Neural cell (in vitro differentiated cells): Measurements from ENCODE around the gene SPDYC. TPM values are rescaled to one million over a fixed set of nuclear protein-coding genes. Genes with fewer than 3 reads are reported as not detected.

Experiments used
- H2AFZ ChIP-seq: fragments of 200-600, 300-800 bp; sonication (generic), shearing (Covaris generic); 2 replicates; pipeline ENCODE4 v1.6.0; 2014; ENCODE audit warnings: low read depth, mild to moderate bottlenecking, antibody characterized with exemption, low read length, moderate library complexity
- H3F3A ChIP-seq: fragments of 200-600 bp; shearing (Covaris generic); 2 replicates; pipeline ENCODE4 v1.6.1; 2016; ENCODE audit warnings: mild to moderate bottlenecking, moderate library complexity, mixed read lengths, antibody characterized with exemption, low read length; ENCODE audit not compliant: insufficient read depth, poor library complexity, severe bottlenecking
- H3K27ac ChIP-seq: fragments of 200-600, 300-800 bp; sonication (generic), shearing (Covaris generic); 2 replicates; pipeline ENCODE4 v1.5.1; 2014; ENCODE audit warnings: mild to moderate bottlenecking, low read length, moderate library complexity
- H3K27me3 ChIP-seq: fragments of 300-800, 200-600 bp; sonication (generic), shearing (Covaris generic); 2 replicates; pipeline ENCODE4 v1.6.0; 2014; ENCODE audit warnings: mild to moderate bottlenecking, low read depth, low read length, moderate library complexity; ENCODE audit not compliant: insufficient read depth
- H3K36me3 ChIP-seq: fragments of 300-800, 200-600 bp; sonication (generic), shearing (Covaris generic); 2 replicates; pipeline ENCODE4 v1.5.1; 2014; ENCODE audit warnings: mild to moderate bottlenecking, antibody characterized with exemption, low read length, moderate library complexity; ENCODE audit not compliant: insufficient read depth
- H3K4me2 ChIP-seq: fragments of 300-800, 200-600 bp; sonication (generic), shearing (Covaris generic); 2 replicates; pipeline ENCODE4 v1.6.0; 2014; ENCODE audit warnings: mild to moderate bottlenecking, low read length
- H3K4me3 ChIP-seq: fragments of 300-800, 200-600 bp; sonication (generic), shearing (Covaris generic); 2 replicates; pipeline ENCODE4 v1.5.1; 2014; ENCODE audit warnings: mild to moderate bottlenecking, low read length, moderate library complexity
- H3K79me2 ChIP-seq: fragments of 200-600 bp; shearing (Covaris generic); replicated peaks from 2 replicates; pipeline ENCODE4 v1.6.0; 2014; ENCODE audit warnings: mild to moderate bottlenecking, low read length, moderate library complexity; ENCODE audit not compliant: insufficient read depth
- H3K9ac ChIP-seq: fragments of 300-800, 200-600 bp; sonication (generic), shearing (Covaris generic); 2 replicates; pipeline ENCODE4 v1.6.1; 2016; ENCODE audit warnings: mild to moderate bottlenecking, low read length, mixed read lengths
- H3K9me2 ChIP-seq: fragments of 200-600 bp; shearing (Covaris generic); 2 replicates; pipeline ENCODE4 v1.6.1; 2016; ENCODE audit warnings: mild to moderate bottlenecking, low read length, mixed read lengths; ENCODE audit not compliant: insufficient read depth
- H3K9me3 ChIP-seq: fragments of 200-600, 300-800 bp; sonication (generic), shearing (Covaris generic); 2 replicates; pipeline ENCODE4 v1.6.1; 2016; ENCODE audit warnings: mild to moderate bottlenecking, mixed run types, low read length, moderate library complexity, mixed read lengths
- H4K20me1 ChIP-seq: fragments of 200-600 bp; shearing (Covaris generic); 2 replicates; pipeline ENCODE4 v1.6.1; 2016; ENCODE audit warnings: mild to moderate bottlenecking, mixed run types; ENCODE audit not compliant: insufficient read depth
- CTCF ChIP-seq: fragments of 450-650 bp; IDR thresholded peaks from 2 replicates; pipeline ENCODE4 v1.5.1; 2014; ENCODE audit warnings: antibody characterized with exemption, mild to moderate bottlenecking, moderate library complexity; ENCODE audit not compliant: poor library complexity, severe bottlenecking
- EP300 ChIP-seq: fragments of 450-650 bp; conservative IDR thresholded peaks from 2 replicates; pipeline ENCODE4 v1.6.1; 2014; ENCODE audit warnings: antibody characterized with exemption, mild to moderate bottlenecking, moderate library complexity; ENCODE audit not compliant: poor library complexity, severe bottlenecking
- EZH2 ChIP-seq: fragments of 200-600, 300-800 bp; shearing (Covaris generic), sonication (generic); IDR thresholded peaks from 2 replicates; pipeline ENCODE4 v1.6.1; 2014; ENCODE audit warnings: antibody characterized with exemption, low read length, borderline replicate concordance, mild to moderate bottlenecking; ENCODE audit not compliant: insufficient read depth, poor library complexity, severe bottlenecking
- MXI1 ChIP-seq: fragments of 450-650 bp; conservative IDR thresholded peaks from 2 replicates; pipeline ENCODE4 v1.6.1; 2014; ENCODE audit warnings: antibody characterized with exemption, mild to moderate bottlenecking; ENCODE audit not compliant: poor library complexity, severe bottlenecking
- POLR2AphosphoS5 ChIP-seq: IDR thresholded peaks from 2 replicates; pipeline ENCODE4 v1.6.1; 2012
- RAD21 ChIP-seq: fragments of 450-650 bp; conservative IDR thresholded peaks from 2 replicates; pipeline ENCODE4 v1.6.1; 2014; ENCODE audit warnings: antibody characterized with exemption, mild to moderate bottlenecking, moderate library complexity
- REST ChIP-seq: IDR thresholded peaks from 2 replicates; pipeline ENCODE4 v1.6.1; 2012; ENCODE audit warnings: borderline replicate concordance
- SMC3 ChIP-seq: fragments of 450-650 bp; conservative IDR thresholded peaks from 2 replicates; pipeline ENCODE4 v1.6.1; 2014; ENCODE audit warnings: antibody characterized with exemption, mild to moderate bottlenecking, moderate library complexity; ENCODE audit not compliant: poor library complexity
- TAF1 ChIP-seq: IDR thresholded peaks from 2 replicates; pipeline ENCODE4 v1.6.1; 2012; ENCODE audit warnings: low read depth
- polyA plus RNA-seq: library from polyadenylated mRNA; depleted of rRNA; stranded (reverse); fragments of >200 nt; gene quantifications from 2 replicates; pipeline ENCODE4 v1.2.3, GENCODE V29; 2014

The SPDYC gene
- polyA plus RNA-seq, 1 donor from 2014 or later = not detected

GRCh38 chr11:65211293-65212105 is 41.5 kb downstream of the SPDYC start:
- Histone ChIP-seq H4K20me1 (no peaks in the 10 kb centered on the region), H3K9ac (no peak overlapping the region), H3K36me3 (peaks cover 10% of the 10 kb centered on the region), H3K9me3 (no peaks in the 10 kb centered on the region), H3K9me2 (no peaks in the 10 kb centered on the region), H3K4me2 (no peak overlapping the region), H3K79me2 (no peaks in the 10 kb centered on the region), H3K4me3 (no peak overlapping the region), H3K27me3 (no peaks in the 10 kb centered on the region), H3K27ac (no peak overlapping the region), H3F3A (no peaks in the 10 kb centered on the region), H2AFZ (no peak overlapping the region)
- no peak for TF ChIP-seq RAD21
- TF ChIP-seq SMC3 = no peak
- TF ChIP-seq MXI1 = no peak
- TF ChIP-seq POLR2AphosphoS5 = no peak
- TF ChIP-seq REST = no peak
- TF ChIP-seq TAF1 = no peak

GRCh38 chr11:65212226-65212801 is 42.3 kb downstream of the SPDYC start:
- Histone ChIP-seq H3K9ac (no peak overlapping the region), H3K36me3 (peaks cover 10% of the 10 kb centered on the region), H3K9me2 (no peaks in the 10 kb centered on the region), H3F3A (no peaks in the 10 kb centered on the region), H3K4me2 (no peak overlapping the region), H3K27ac (no peak overlapping the region), H3K9me3 (no peaks in the 10 kb centered on the region), H3K79me2 (no peaks in the 10 kb centered on the region), H2AFZ (no peak overlapping the region), H4K20me1 (no peaks in the 10 kb centered on the region), H3K27me3 (no peaks in the 10 kb centered on the region), H3K4me3 (no peak overlapping the region)
- TF ChIP-seq EP300 = no peak
- TF ChIP-seq POLR2AphosphoS5 = no peak
- TF ChIP-seq TAF1 = no peak
- no peak for TF ChIP-seq REST
- no peak for TF ChIP-seq CTCF
- no peak for TF ChIP-seq MXI1
- no peak for TF ChIP-seq RAD21
- no peak for TF ChIP-seq SMC3
- no peak for TF ChIP-seq EZH2
